H1 (cell line): ENCODE results near the gene RAB5B.

Source experiments
- CTCF ChIP-seq, 3 experiments: IDR thresholded peaks; 1 replicate in 2 of 3; 2 replicates in 1 of 3; pipeline versions ENCODE4 v1.5.1 to v1.6.1; 2011; ENCODE audit warnings: low read length in 3 of 3, mild to moderate bottlenecking in 3 of 3, inconsistent platforms in 2 of 3, low read depth in 1 of 3, moderate library complexity in 1 of 3; ENCODE audit not compliant: insufficient read depth in 1 of 3; ENCODE audit errors: control extremely low read depth in 1 of 3
- EGR1 ChIP-seq: IDR thresholded peaks from 2 replicates; pipeline ENCODE4 v1.6.1; 2011; ENCODE audit warnings: low read depth, low read length, borderline replicate concordance
- EZH2 ChIP-seq: fragments of 200-600 bp; sonication (generic); IDR thresholded peaks from 2 replicates; pipeline ENCODE4 v1.7.1; 2012; ENCODE audit warnings: low read depth, mild to moderate bottlenecking, moderate library complexity, low read length, inconsistent platforms; ENCODE audit not compliant: severe bottlenecking
- GTF2F1 ChIP-seq: IDR thresholded peaks from 2 replicates; pipeline ENCODE4 v1.6.1; 2012; ENCODE audit warnings: low read depth, low read length, improper control_type of control experiment, borderline replicate concordance
- JUN ChIP-seq: IDR thresholded peaks from 2 replicates; pipeline ENCODE4 v1.6.1; 2011; ENCODE audit warnings: low read depth, mild to moderate bottlenecking, improper control_type of control experiment, low read length
- RNF2 ChIP-seq: fragments of 200-900, 300-1000 bp; sonication (generic); IDR thresholded peaks from 2 replicates; pipeline ENCODE4 v1.7.1; 2016; ENCODE audit warnings: borderline replicate concordance, low read depth, mild to moderate bottlenecking, antibody characterized with exemption, low read length; ENCODE audit not compliant: poor library complexity, severe bottlenecking; ENCODE audit errors: missing control alignments
- SP4 ChIP-seq: IDR thresholded peaks from 2 replicates; pipeline ENCODE4 v1.6.1; 2012; ENCODE audit warnings: low read length, inconsistent platforms
- USF2 ChIP-seq: IDR thresholded peaks from 2 replicates; pipeline ENCODE4 v1.6.1; 2011; ENCODE audit warnings: low read length, improper control_type of control experiment

GRCh38 chr12:55930771-55931316 is 43.0 kb upstream of the RAB5B start, which contains the start of gene DGKA:
- TF ChIP-seq RNF2 = no peak
- TF ChIP-seq EZH2 = no peak
- no peak for TF ChIP-seq SP4
- TF ChIP-seq GTF2F1 = no peak
- no peak for TF ChIP-seq JUN
- no peak for TF ChIP-seq USF2
- no peak for TF ChIP-seq EGR1
- TF ChIP-seq CTCF (IDR thresholded peaks at IDR 0.05; ENCODE audit: control extremely low read depth in 1 of 3, insufficient read depth in 1 of 3, low read depth in 1 of 3, low read length in 3 of 3) = peak in 2 of 3 experiments; percentile 28 to 61; a peak in 2 of 4 replicates
